Endodermal cell (in vitro differentiated cells): ENCODE data around the gene NFE2L2. TPM values are rescaled to one million over a fixed set of nuclear protein-coding genes. Genes with fewer than 3 reads are reported as not detected.

ENCODE experiments used
- DNase-seq: peaks from one replicate; pipeline ENCODE4 v3.0.0-alpha.2; 2017
- H3K27ac ChIP-seq: 2 replicates; pipeline ENCODE4 v1.5.1; 2013; ENCODE audit warnings: mild to moderate bottlenecking, low read depth, low read length, moderate library complexity
- H3K27me3 ChIP-seq: 2 replicates; pipeline ENCODE4 v1.6.1; 2013; ENCODE audit warnings: mild to moderate bottlenecking, low read length, moderate library complexity; ENCODE audit not compliant: insufficient read depth, control insufficient read depth, poor library complexity, severe bottlenecking
- H3K36me3 ChIP-seq: 2 replicates; pipeline ENCODE4 v1.7.0; 2013; ENCODE audit warnings: mild to moderate bottlenecking, low read length, moderate library complexity; ENCODE audit not compliant: control insufficient read depth, insufficient read depth
- H3K4me1 ChIP-seq: one replicate; pipeline ENCODE4 v1.7.0; 2013; ENCODE audit warnings: low read length; ENCODE audit not compliant: control insufficient read depth, insufficient read depth
- H3K4me3 ChIP-seq: 2 replicates; pipeline ENCODE4 v1.5.1; 2013; ENCODE audit warnings: mild to moderate bottlenecking, low read length, moderate library complexity
- H3K9ac ChIP-seq: 2 replicates; pipeline ENCODE4 v1.6.1; 2013; ENCODE audit warnings: mild to moderate bottlenecking, low read length, moderate library complexity; ENCODE audit not compliant: poor library complexity, severe bottlenecking; ENCODE audit errors: extremely low read depth
- H3K9me3 ChIP-seq: 2 replicates; pipeline ENCODE4 v1.6.1; 2013; ENCODE audit warnings: mild to moderate bottlenecking, low read length, moderate library complexity; ENCODE audit not compliant: control insufficient read depth
- H3K27ac Mint-ChIP-seq: 2 replicates; pipeline ENCODE4 v1.8.0; 2020; ENCODE audit warnings: mixed read lengths
- H3K27me3 Mint-ChIP-seq: 2 replicates; pipeline ENCODE4 v1.8.0; 2021; ENCODE audit warnings: mild to moderate bottlenecking, mixed read lengths; ENCODE audit not compliant: insufficient read depth
- H3K36me3 Mint-ChIP-seq: 2 replicates; pipeline ENCODE4 v1.8.0; 2020; ENCODE audit warnings: low read depth, mixed read lengths
- H3K4me1 Mint-ChIP-seq: 2 replicates; pipeline ENCODE4 v1.8.0; 2020; ENCODE audit warnings: mixed read lengths
- H3K4me3 Mint-ChIP-seq: 2 replicates; pipeline ENCODE4 v1.8.0; 2020; ENCODE audit warnings: mild to moderate bottlenecking, moderate library complexity, mixed read lengths
- H3K9me3 Mint-ChIP-seq: 2 replicates; pipeline ENCODE4 v1.8.0; 2020; ENCODE audit warnings: mild to moderate bottlenecking, mixed read lengths
- whole genome bisulfite sequencing, 2 experiments: methylation state at CpG; one replicate each; pipeline versions ENCODE4 v1.1.5 to v1.1.7; 2013; ENCODE audit warnings: missing lambda C conversion rate in 2 of 2, mixed read lengths in 1 of 2; ENCODE audit not compliant: insufficient coverage in 1 of 2, insufficient read length in 1 of 2; 5-methylcytosine and 5-hydroxymethylcytosine counted together
- total RNA-seq, 2 donors: library from RNA; stranded (reverse); fragmentation: NEBNext Ultra II Directional in 1 of 2; extraction: Animal tissue kit (Norgen Biotek cat#: 25700) in 1 of 2; gene quantifications; 2 replicates in 1 of 2; 3 replicates in 1 of 2; pipeline ENCODE4 v1.2.1, GENCODE V29; 2021
- TF ChIP-seq, protein P1 (sequence below): fragments of 200-600 bp; sonication (generic); conservative IDR thresholded peaks from 2 replicates; pipeline ENCODE4 v1.5.0; 2021; ENCODE audit warnings: antibody characterized with exemption, mild to moderate bottlenecking

NFE2L2 gene
- total RNA-seq, 2 donors from 2014 or later, result 59.0 to 59.1 TPM

DNA sequence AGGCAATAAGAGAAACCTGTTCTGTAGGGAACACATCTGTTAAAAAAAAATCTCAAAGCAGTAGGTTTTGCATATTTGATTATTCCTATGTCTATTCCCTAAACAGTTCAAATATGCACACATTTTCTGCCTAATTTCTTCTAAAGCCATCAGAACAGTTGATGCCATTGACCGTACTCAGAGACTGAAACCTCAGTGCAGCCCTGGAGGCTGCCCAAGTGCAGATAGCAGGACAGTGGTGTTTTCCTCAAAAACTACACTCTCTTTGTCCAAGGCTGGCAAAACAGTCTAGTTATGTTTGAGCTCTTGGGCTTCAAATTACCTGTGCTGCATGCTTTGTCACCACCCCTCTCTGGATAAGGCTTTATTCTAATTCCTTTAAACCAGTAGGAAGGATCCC, 23.3 kb upstream of the NFE2L2 start:
- H3K4me1 ChIP-seq, result peaks cover 36% of the 10 kb centered on the region
- H3K4me1 Mint-ChIP-seq, result peaks cover 48% of the 10 kb centered on the region
- H3K27me3 Mint-ChIP-seq, result peaks cover 13% of the 10 kb centered on the region
- 80 to 96% methylated on average over 1 of the region's 1 CpG for WGBS, 2 experiments
- no peaks in the 10 kb centered on the region for H3K9me3 ChIP-seq
- H3K4me3 ChIP-seq, result no peak overlapping the region
- H3K9me3 Mint-ChIP-seq, result no peaks in the 10 kb centered on the region
- DNase-seq, result no peak
- no peak overlapping the region for H3K27ac ChIP-seq
- peaks cover 27% of the 10 kb centered on the region for H3K27me3 ChIP-seq
- H3K27ac Mint-ChIP-seq, result no peak overlapping the region
- H3K9ac ChIP-seq, result no peak overlapping the region
- TF ChIP-seq, protein P1, sequence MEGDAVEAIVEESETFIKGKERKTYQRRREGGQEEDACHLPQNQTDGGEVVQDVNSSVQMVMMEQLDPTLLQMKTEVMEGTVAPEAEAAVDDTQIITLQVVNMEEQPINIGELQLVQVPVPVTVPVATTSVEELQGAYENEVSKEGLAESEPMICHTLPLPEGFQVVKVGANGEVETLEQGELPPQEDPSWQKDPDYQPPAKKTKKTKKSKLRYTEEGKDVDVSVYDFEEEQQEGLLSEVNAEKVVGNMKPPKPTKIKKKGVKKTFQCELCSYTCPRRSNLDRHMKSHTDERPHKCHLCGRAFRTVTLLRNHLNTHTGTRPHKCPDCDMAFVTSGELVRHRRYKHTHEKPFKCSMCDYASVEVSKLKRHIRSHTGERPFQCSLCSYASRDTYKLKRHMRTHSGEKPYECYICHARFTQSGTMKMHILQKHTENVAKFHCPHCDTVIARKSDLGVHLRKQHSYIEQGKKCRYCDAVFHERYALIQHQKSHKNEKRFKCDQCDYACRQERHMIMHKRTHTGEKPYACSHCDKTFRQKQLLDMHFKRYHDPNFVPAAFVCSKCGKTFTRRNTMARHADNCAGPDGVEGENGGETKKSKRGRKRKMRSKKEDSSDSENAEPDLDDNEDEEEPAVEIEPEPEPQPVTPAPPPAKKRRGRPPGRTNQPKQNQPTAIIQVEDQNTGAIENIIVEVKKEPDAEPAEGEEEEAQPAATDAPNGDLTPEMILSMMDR, result no peak
- H3K4me3 Mint-ChIP-seq, result no peak overlapping the region
- no peaks in the 10 kb centered on the region for H3K36me3 ChIP-seq
- no peaks in the 10 kb centered on the region for H3K36me3 Mint-ChIP-seq

DNA sequence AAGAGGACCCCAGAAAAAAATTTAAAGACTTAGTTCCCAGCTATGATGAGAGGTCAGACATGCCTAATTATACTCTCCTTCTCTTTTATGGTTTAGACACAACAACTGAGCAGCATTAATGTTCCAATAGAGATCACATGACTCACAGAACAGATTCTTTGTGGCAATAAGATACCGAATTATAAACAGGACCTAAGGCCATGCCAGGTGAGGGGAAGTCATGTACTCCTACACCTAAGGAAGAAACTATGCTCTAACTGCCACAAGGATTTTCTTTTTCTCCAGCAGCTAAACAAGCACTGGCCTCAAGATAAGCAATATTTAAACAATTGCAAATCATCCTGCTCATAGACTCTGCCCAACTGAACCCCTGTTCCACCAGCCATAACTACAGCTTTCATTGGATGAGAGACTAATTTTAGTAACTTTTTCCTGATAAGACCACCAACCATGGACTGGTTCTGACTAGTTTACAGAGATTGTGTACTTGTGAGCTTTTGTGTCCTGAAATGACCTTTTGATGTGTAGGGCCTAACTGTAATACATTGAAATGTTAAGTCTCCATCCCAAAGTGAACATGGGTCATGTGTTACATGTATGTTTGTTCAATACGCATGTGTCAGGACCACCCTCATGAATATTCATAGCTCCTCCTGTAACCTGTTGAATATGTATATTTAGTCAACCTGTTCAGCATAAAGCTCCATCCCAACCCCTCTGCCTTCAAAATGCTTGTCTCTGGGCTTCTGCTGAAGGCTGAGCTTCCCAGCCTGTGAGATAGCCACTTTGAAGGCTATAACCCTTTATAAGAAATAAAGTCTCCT, 21.6 kb upstream of the NFE2L2 start:
- no peaks in the 10 kb centered on the region for H3K9me3 Mint-ChIP-seq
- H3K27ac ChIP-seq, result no peak overlapping the region
- WGBS, 2 experiments, result 85 to 100% methylated on average over 1 to 2 of the region's 2 CpGs
- peaks cover 13% of the 10 kb centered on the region for H3K27me3 Mint-ChIP-seq
- H3K4me1 Mint-ChIP-seq, result peaks cover 61% of the 10 kb centered on the region
- H3K36me3 ChIP-seq, result no peaks in the 10 kb centered on the region
- no peak for DNase-seq
- H3K4me3 Mint-ChIP-seq, result no peak overlapping the region
- H3K9me3 ChIP-seq, result no peaks in the 10 kb centered on the region
- TF ChIP-seq, protein P1, result no peak
- no peak overlapping the region for H3K27ac Mint-ChIP-seq
- peaks cover 17% of the 10 kb centered on the region for H3K27me3 ChIP-seq
- no peak overlapping the region for H3K4me3 ChIP-seq
- H3K9ac ChIP-seq, result no peak overlapping the region
- no peaks in the 10 kb centered on the region for H3K36me3 Mint-ChIP-seq
- peaks cover 43% of the 10 kb centered on the region for H3K4me1 ChIP-seq

DNA sequence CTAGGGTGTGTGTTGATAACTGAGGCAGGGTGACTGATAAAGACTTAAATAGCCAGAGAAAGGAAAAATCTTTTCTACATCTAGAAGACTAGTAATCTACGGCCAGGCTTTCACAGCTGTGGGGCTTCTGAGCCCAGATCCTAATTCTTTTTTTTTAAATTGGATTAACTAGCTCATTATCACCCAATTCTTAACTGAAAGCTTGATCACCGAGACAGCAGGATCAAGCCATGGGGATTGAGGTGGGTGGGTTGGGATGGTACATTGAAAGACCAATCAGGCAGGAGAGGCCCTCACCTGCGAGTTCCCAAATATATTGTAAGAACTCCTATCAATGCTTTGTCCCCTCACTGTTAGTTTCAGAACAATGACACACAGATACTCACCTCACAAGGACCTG, 20.0 kb upstream of the NFE2L2 start:
- WGBS, 2 experiments, result 29 to 80% methylated on average over 1 to 2 of the region's 3 CpGs
- Histone ChIP-seq H3K36me3 (no peaks in the 10 kb centered on the region), H3K4me3 (no peak overlapping the region), H3K9ac (no peak overlapping the region), H3K27me3 (peaks cover 10% of the 10 kb centered on the region), H3K4me1 (peaks cover 43% of the 10 kb centered on the region), H3K27ac (no peak overlapping the region), H3K9me3 (no peaks in the 10 kb centered on the region)
- Mint-ChIP-seq H3K4me1 (peaks cover 61% of the 10 kb centered on the region), H3K27me3 (peaks cover 4% of the 10 kb centered on the region), H3K27ac (peak overlapping the region; percentile 25), H3K36me3 (no peaks in the 10 kb centered on the region), H3K9me3 (no peaks in the 10 kb centered on the region), H3K4me3 (peak overlapping the region; percentile 6)
- DNase-seq, result peak; percentile 77
- TF ChIP-seq, protein P1, result no peak
